ENCODE data around the gene SEPTIN2. TPM values are rescaled to one million over a fixed set of nuclear protein-coding genes. Genes with fewer than 3 reads are reported as not detected.
A peak's percentile ranks its signal among the peaks of the same experiment; 100 is the strongest.

The SEPTIN2 gene
- total and polyA plus RNA-seq, 10 of the 15 experiments (the other 5 are each of a cell fraction or from before 2014, with no cell fraction given): 169 to 474 (median 269) TPM

DNA sequence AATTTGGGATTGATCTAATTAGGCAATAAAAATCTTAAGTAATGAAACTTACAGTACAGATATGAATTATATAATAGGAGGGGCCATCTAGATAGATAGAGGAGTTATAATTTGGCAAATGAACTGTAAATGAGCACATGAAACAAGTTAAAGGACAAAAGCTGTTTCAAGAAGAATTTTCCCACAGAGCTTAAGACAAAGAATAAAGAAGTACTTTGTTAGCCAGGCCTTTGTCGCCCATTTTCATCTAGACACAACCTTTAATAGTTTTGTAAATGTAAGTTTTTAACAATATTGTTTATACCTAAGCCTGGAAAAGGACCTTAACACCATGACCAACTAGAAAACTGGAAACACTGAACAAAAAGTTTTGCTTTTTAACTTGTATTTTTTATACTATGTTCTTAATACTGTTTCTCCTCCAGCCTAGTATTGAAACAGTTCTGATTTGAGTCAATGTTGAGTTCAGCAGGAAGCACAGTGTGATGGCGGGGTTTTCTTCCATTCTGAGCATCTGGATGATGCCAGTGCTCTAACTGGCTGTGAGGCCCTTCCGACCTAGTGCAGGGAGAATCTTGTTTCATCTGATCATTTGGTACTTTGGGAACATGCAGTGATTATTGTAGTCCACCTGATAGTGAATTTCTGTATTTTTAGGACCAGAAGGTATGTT lies 77.9 kb downstream of the SEPTIN2 start (continued):
- TF ChIP-seq, protein P1, sequence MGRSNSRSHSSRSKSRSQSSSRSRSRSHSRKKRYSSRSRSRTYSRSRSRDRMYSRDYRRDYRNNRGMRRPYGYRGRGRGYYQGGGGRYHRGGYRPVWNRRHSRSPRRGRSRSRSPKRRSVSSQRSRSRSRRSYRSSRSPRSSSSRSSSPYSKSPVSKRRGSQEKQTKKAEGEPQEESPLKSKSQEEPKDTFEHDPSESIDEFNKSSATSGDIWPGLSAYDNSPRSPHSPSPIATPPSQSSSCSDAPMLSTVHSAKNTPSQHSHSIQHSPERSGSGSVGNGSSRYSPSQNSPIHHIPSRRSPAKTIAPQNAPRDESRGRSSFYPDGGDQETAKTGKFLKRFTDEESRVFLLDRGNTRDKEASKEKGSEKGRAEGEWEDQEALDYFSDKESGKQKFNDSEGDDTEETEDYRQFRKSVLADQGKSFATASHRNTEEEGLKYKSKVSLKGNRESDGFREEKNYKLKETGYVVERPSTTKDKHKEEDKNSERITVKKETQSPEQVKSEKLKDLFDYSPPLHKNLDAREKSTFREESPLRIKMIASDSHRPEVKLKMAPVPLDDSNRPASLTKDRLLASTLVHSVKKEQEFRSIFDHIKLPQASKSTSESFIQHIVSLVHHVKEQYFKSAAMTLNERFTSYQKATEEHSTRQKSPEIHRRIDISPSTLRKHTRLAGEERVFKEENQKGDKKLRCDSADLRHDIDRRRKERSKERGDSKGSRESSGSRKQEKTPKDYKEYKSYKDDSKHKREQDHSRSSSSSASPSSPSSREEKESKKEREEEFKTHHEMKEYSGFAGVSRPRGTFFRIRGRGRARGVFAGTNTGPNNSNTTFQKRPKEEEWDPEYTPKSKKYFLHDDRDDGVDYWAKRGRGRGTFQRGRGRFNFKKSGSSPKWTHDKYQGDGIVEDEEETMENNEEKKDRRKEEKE (IDR thresholded peaks at IDR 0.05): no peak
- TF ChIP-seq FOXM1 (IDR thresholded peaks at IDR 0.05; ENCODE audit: low read depth, low read length) (no peak), TCF12 (IDR thresholded peaks at IDR 0.05; ENCODE audit: low read depth, low read length) (no peak), SRF (IDR thresholded peaks at IDR 0.05; ENCODE audit: low read depth in 2 of 2, low read length in 2 of 2) (no peak), JUNB (IDR thresholded peaks at IDR 0.05) (peak; percentile 85), SUPT20H (IDR thresholded peaks at IDR 0.05; ENCODE audit: borderline replicate concordance, control insufficient read depth, low read depth, low read length) (no peak), CREM (IDR thresholded peaks at IDR 0.05; ENCODE audit: low read depth) (peak; percentile 41; the same call in 1 of the 2 replicates), ETV6 (conservative IDR thresholded peaks at IDR 0.05 in 1 of 2, IDR thresholded peaks at IDR 0.05 in 1 of 2; ENCODE audit: borderline replicate concordance in 1 of 2, low read depth in 1 of 2) (0 out of 4 replicates have a peak, but pooled peaks of 1 of the 2 experiments have one; percentile 16), NFYB (IDR thresholded peaks at IDR 0.05; ENCODE audit: insufficient read depth, low read depth, low read length) (0 out of 2 replicates have a peak, but pooled peaks have one; percentile 3), IRF4 (IDR thresholded peaks at IDR 0.05; ENCODE audit: low read depth, low read length) (0 out of 2 replicates have a peak, but pooled peaks have one; percentile 57), NFIC (IDR thresholded peaks at IDR 0.05; ENCODE audit: low read depth, low read length) (peak; percentile 42; the same call in 1 of the 2 replicates), JUND (IDR thresholded peaks at IDR 0.05; ENCODE audit: low read depth, low read length) (no peak), ZNF274 (IDR thresholded peaks at IDR 0.05; ENCODE audit: insufficient read depth, insufficient read length) (no peak), TCF7 (IDR thresholded peaks at IDR 0.05; ENCODE audit: borderline replicate concordance) (no peak), EZH2 (IDR thresholded peaks at IDR 0.05; ENCODE audit: borderline replicate concordance, control insufficient read depth, low read depth, low read length) (no peak)
- TF ChIP-seq, protein P2, sequence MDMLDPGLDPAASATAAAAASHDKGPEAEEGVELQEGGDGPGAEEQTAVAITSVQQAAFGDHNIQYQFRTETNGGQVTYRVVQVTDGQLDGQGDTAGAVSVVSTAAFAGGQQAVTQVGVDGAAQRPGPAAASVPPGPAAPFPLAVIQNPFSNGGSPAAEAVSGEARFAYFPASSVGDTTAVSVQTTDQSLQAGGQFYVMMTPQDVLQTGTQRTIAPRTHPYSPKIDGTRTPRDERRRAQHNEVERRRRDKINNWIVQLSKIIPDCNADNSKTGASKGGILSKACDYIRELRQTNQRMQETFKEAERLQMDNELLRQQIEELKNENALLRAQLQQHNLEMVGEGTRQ (IDR thresholded peaks at IDR 0.05; ENCODE audit: borderline replicate concordance, low read depth, low read length): no peak
- TF ChIP-seq, protein P3, sequence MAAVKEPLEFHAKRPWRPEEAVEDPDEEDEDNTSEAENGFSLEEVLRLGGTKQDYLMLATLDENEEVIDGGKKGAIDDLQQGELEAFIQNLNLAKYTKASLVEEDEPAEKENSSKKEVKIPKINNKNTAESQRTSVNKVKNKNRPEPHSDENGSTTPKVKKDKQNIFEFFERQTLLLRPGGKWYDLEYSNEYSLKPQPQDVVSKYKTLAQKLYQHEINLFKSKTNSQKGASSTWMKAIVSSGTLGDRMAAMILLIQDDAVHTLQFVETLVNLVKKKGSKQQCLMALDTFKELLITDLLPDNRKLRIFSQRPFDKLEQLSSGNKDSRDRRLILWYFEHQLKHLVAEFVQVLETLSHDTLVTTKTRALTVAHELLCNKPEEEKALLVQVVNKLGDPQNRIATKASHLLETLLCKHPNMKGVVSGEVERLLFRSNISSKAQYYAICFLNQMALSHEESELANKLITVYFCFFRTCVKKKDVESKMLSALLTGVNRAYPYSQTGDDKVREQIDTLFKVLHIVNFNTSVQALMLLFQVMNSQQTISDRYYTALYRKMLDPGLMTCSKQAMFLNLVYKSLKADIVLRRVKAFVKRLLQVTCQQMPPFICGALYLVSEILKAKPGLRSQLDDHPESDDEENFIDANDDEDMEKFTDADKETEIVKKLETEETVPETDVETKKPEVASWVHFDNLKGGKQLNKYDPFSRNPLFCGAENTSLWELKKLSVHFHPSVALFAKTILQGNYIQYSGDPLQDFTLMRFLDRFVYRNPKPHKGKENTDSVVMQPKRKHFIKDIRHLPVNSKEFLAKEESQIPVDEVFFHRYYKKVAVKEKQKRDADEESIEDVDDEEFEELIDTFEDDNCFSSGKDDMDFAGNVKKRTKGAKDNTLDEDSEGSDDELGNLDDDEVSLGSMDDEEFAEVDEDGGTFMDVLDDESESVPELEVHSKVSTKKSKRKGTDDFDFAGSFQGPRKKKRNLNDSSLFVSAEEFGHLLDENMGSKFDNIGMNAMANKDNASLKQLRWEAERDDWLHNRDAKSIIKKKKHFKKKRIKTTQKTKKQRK (IDR thresholded peaks at IDR 0.05; ENCODE audit: low read depth, low read length): no peak
- TF ChIP-seq, protein P4, sequence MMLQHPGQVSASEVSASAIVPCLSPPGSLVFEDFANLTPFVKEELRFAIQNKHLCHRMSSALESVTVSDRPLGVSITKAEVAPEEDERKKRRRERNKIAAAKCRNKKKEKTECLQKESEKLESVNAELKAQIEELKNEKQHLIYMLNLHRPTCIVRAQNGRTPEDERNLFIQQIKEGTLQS (IDR thresholded peaks at IDR 0.05; ENCODE audit: borderline replicate concordance, extremely low read depth, low read depth, low read length): no peak
- TF ChIP-seq, protein P5, sequence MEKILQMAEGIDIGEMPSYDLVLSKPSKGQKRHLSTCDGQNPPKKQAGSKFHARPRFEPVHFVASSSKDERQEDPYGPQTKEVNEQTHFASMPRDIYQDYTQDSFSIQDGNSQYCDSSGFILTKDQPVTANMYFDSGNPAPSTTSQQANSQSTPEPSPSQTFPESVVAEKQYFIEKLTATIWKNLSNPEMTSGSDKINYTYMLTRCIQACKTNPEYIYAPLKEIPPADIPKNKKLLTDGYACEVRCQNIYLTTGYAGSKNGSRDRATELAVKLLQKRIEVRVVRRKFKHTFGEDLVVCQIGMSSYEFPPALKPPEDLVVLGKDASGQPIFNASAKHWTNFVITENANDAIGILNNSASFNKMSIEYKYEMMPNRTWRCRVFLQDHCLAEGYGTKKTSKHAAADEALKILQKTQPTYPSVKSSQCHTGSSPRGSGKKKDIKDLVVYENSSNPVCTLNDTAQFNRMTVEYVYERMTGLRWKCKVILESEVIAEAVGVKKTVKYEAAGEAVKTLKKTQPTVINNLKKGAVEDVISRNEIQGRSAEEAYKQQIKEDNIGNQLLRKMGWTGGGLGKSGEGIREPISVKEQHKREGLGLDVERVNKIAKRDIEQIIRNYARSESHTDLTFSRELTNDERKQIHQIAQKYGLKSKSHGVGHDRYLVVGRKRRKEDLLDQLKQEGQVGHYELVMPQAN (conservative IDR thresholded peaks at IDR 0.05): no peak

Measured in GM12878 (cell line).